B cell (primary cell): ENCODE measurements around the gene PPP1R7. TPM values are rescaled to one million over a fixed set of nuclear protein-coding genes. Genes with fewer than 3 reads are reported as not detected.

Experiments used
- ATAC-seq: fragments of 200-7000 bp; cut with Tn5 transposase; one replicate; pipeline ENCODE4 v1.10.0; 2021; ENCODE audit warnings: low read depth, mild to moderate bottlenecking, moderate number of reproducible peaks, moderate library complexity
- CTCF ChIA-PET: fragments of 350-600 bp; sonication (Branson Sonifier 250); formaldehyde crosslinking; loops from one replicate; lab custom pipeline; 2021; ENCODE audit warnings: antibody characterized with exemption, inconsistent platforms; lab: Charles Lee
- POLR2A ChIA-PET: fragments of 350-600 bp; sonication (Branson Sonifier 250); formaldehyde crosslinking; loops from one replicate; lab custom pipeline; 2021; ENCODE audit warnings: antibody characterized with exemption; lab: Charles Lee
- DNase-seq: peaks from one replicate; pipeline ENCODE4 v3.0.0; 2013
- H2AFZ ChIP-seq: 2 replicates; pipeline ENCODE4 v1.6.1; 2012; ENCODE audit warnings: mild to moderate bottlenecking, low read depth, low read length; ENCODE audit not compliant: insufficient read depth, poor library complexity, severe bottlenecking
- H3K27ac ChIP-seq, 2 donors: 1 replicate in 1 of 2; 2 replicates in 1 of 2; pipeline ENCODE4 v1.5.1; 2012 to 2013; ENCODE audit warnings: low read length in 2 of 2, mild to moderate bottlenecking in 2 of 2, moderate library complexity in 1 of 2
- H3K27me3 ChIP-seq, 4 experiments: fragments of 200-600 bp in 1 of 4; sonication (generic) in 1 of 4; replicated peaks in 1 of 4; 1 replicate in 2 of 4; 2 replicates in 2 of 4; pipeline versions ENCODE4 v1.6.1 to v1.7.0; 2013 to 2016; ENCODE audit warnings: low read length in 3 of 4, mild to moderate bottlenecking in 2 of 4, mixed read lengths in 1 of 4, moderate library complexity in 1 of 4; ENCODE audit not compliant: insufficient read depth in 4 of 4, control insufficient read depth in 3 of 4; ENCODE audit errors: control extremely low read depth in 1 of 4
- H3K36me3 ChIP-seq, 2 experiments: replicated peaks in 1 of 2; 1 replicate in 1 of 2; 2 replicates in 1 of 2; pipeline versions ENCODE4 v1.6.1 to v1.7.1; 2013; ENCODE audit warnings: low read length in 1 of 2; ENCODE audit not compliant: insufficient read depth in 2 of 2, control insufficient read depth in 1 of 2; ENCODE audit errors: control extremely low read depth in 1 of 2, extremely low read depth in 1 of 2
- H3K4me1 ChIP-seq, 2 donors: fragments of 200-600 bp in 1 of 2; sonication (generic) in 1 of 2; 1 replicate in 1 of 2; 2 replicates in 1 of 2; pipeline versions ENCODE4 v1.5.1 to v1.6.1; 2013 to 2017; ENCODE audit warnings: low read length in 2 of 2; ENCODE audit not compliant: control insufficient read depth in 2 of 2, insufficient read depth in 2 of 2
- H3K4me2 ChIP-seq: replicated peaks from 2 replicates; pipeline ENCODE3; 2012; ENCODE audit warnings: mild to moderate bottlenecking, low read depth, low read length; ENCODE audit not compliant: poor library complexity, severe bottlenecking
- H3K4me3 ChIP-seq, 5 experiments: fragments of 200-600 bp in 1 of 5; sonication (generic) in 1 of 5; 1 replicate in 3 of 5; 2 replicates in 2 of 5; pipeline versions ENCODE4 v1.5.1 to v1.7.0; 2011 to 2016; ENCODE audit warnings: low read length in 4 of 5, mild to moderate bottlenecking in 4 of 5, low read depth in 2 of 5, control low read depth in 1 of 5, moderate library complexity in 1 of 5; ENCODE audit not compliant: insufficient read depth in 1 of 5; ENCODE audit errors: control extremely low read depth in 1 of 5, extremely low read depth in 1 of 5
- H3K79me2 ChIP-seq: fragments of 200-600 bp; sonication (generic); one replicate; pipeline ENCODE4 v1.6.0; 2016; ENCODE audit warnings: low read length; ENCODE audit not compliant: control insufficient read depth, insufficient read depth
- H3K9ac ChIP-seq: fragments of 200-600 bp; sonication (generic); 2 replicates; pipeline ENCODE4 v1.6.1; 2017; ENCODE audit warnings: mild to moderate bottlenecking, low read length, moderate library complexity
- H3K9me3 ChIP-seq, 3 donors: one replicate each; pipeline versions ENCODE4 v1.6.1 to v1.7.1; 2013; ENCODE audit warnings: low read length in 2 of 3; ENCODE audit not compliant: control insufficient read depth in 2 of 3, insufficient read depth in 1 of 3; ENCODE audit errors: control extremely low read depth in 1 of 3
- H4K20me1 ChIP-seq: 2 replicates; pipeline ENCODE4 v1.6.0; 2012; ENCODE audit warnings: mild to moderate bottlenecking, low read length; ENCODE audit not compliant: insufficient read depth, control insufficient read depth, poor library complexity, severe bottlenecking
- H3K27ac Mint-ChIP-seq: one replicate; pipeline ENCODE4 v1.8.0; 2021; ENCODE audit warnings: mixed read lengths
- H3K27me3 Mint-ChIP-seq: one replicate; pipeline ENCODE4 v1.8.0; 2021; ENCODE audit warnings: mixed read lengths
- H3K4me1 Mint-ChIP-seq: one replicate; pipeline ENCODE4 v1.8.0; 2021; ENCODE audit warnings: mixed read lengths
- H3K4me3 Mint-ChIP-seq: one replicate; pipeline ENCODE4 v1.8.0; 2021; ENCODE audit warnings: mixed read lengths
- H3K9me3 Mint-ChIP-seq: one replicate; pipeline ENCODE4 v1.8.0; 2022; ENCODE audit warnings: mixed read lengths; ENCODE audit not compliant: insufficient read depth
- EZH2 ChIP-seq: IDR thresholded peaks from 2 replicates; pipeline ENCODE4 v1.6.1; 2012; ENCODE audit warnings: borderline replicate concordance, low read depth, mild to moderate bottlenecking, moderate library complexity, low read length; ENCODE audit not compliant: insufficient read depth, poor library complexity, severe bottlenecking
- WGBS: methylation state at CpG from one replicate; pipeline ENCODE4 v1.1.5; 2013; ENCODE audit warnings: missing lambda C conversion rate; ENCODE audit not compliant: insufficient coverage; 5-methylcytosine and 5-hydroxymethylcytosine counted together
- intact Hi-C: fragments of 100-400 bp; cut with micrococcal nuclease; formaldehyde crosslinking; loops from one replicate; pipeline ENCODE4 v1.10.0; 2022
- polyA plus RNA-seq: library from polyadenylated mRNA; depleted of rRNA; stranded (reverse); fragments of >200 nt; gene quantifications from 2 replicates; pipeline ENCODE4 v1.2.3, GENCODE V29; 2012
- total RNA-seq, 2 donors: library from RNA; stranded (reverse); fragments of 120-200 nt in 1 of 2; gene quantifications; 1 replicate in 1 of 2; 2 replicates in 1 of 2; pipeline versions ENCODE4 v1.2.3 to v1.2.4, GENCODE V29; 2013 to 2022
- TF ChIP-seq, protein P1 (sequence below): fragments of 200-600 bp; IDR thresholded peaks from one replicate; pipeline ENCODE4 v1.8.0; 2022; ENCODE audit warnings: antibody characterized with exemption, mild to moderate bottlenecking

PPP1R7 gene
- total and polyA plus RNA-seq, 2 donors (not counting 1 experiment from before 2014, with no cell fraction given) = 37.7 to 50.9 TPM

DNA sequence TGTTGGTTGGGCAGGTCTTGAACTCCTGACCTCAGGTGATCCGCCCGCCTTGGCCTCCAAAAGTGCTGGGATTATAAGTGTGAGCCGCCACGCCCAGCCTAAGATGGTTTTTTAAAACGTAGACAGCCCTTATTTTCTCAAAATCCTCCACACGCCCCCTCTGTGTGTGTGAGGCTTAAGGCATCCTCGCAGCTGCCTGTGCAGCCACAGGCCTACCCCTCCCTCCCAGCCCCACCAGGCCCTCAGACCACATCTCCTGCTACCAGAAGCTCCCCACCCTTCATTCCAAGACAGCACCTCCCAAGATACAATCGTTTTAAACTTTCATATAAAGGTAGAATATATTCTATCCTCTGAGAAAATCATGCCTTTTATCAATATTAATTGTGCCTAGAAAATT lies 43.0 kb downstream of the PPP1R7 start:
- TF ChIP-seq, protein P1, sequence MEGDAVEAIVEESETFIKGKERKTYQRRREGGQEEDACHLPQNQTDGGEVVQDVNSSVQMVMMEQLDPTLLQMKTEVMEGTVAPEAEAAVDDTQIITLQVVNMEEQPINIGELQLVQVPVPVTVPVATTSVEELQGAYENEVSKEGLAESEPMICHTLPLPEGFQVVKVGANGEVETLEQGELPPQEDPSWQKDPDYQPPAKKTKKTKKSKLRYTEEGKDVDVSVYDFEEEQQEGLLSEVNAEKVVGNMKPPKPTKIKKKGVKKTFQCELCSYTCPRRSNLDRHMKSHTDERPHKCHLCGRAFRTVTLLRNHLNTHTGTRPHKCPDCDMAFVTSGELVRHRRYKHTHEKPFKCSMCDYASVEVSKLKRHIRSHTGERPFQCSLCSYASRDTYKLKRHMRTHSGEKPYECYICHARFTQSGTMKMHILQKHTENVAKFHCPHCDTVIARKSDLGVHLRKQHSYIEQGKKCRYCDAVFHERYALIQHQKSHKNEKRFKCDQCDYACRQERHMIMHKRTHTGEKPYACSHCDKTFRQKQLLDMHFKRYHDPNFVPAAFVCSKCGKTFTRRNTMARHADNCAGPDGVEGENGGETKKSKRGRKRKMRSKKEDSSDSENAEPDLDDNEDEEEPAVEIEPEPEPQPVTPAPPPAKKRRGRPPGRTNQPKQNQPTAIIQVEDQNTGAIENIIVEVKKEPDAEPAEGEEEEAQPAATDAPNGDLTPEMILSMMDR = no peak
- WGBS = no CpG with 5 or more reads among the region's 8 CpGs
- CTCF ChIA-PET = no interaction called here
- no peak overlapping the region for H3K4me3 Mint-ChIP-seq
- Histone ChIP-seq H3K27ac (no peak overlapping the region), H4K20me1 (no peaks in the 10 kb centered on the region), H3K27me3 (no peaks in the 10 kb centered on the region), H3K9me3 (peaks cover 0 to 3% (median 0%) of the 10 kb centered on the region in 3 donors), H3K4me3 (no peak overlapping the region), H3K9ac (no peak overlapping the region), H3K4me2 (no peak overlapping the region), H2AFZ (no peak overlapping the region), H3K79me2 (no peaks in the 10 kb centered on the region), H3K4me1 (peaks cover 0 to 7% of the 10 kb centered on the region in 2 donors), H3K36me3 (no peaks in the 10 kb centered on the region)
- no peak overlapping the region for H3K27ac Mint-ChIP-seq
- ATAC-seq (no peak), DNase-seq (no peak)
- no peaks in the 10 kb centered on the region for H3K27me3 Mint-ChIP-seq
- H3K4me1 Mint-ChIP-seq = peaks cover 4% of the 10 kb centered on the region
- POLR2A ChIA-PET = no interaction called here
- intact Hi-C loops = no loop called here
- H3K9me3 Mint-ChIP-seq = no peaks in the 10 kb centered on the region

DNA sequence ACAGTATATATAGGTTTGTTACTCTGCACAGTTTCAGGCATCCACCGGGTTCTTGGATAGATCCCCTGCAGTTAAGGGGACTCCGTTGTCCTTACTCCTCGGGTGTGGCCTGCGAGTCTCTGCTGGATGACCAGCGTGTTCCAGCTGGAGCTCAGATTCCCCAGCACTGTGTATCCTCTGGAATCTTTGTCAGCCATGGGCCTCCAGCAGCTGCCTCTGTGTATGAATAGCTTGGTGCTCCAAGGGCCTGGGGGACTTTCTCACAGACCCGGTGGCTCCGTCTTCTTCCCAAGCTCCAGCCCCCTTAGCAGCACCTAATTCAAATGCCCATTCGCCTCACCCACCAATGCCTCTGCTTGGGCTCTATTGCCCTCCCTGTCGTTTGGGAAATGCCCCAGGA lies 44.5 kb downstream of the PPP1R7 start:
- TF ChIP-seq, protein P1 = no peak
- no peak for TF ChIP-seq EZH2
- intact Hi-C loops = no loop called here
- H3K4me2 ChIP-seq = no peak overlapping the region

More for the DNA sequence above, 44.5 kb downstream of the PPP1R7 start:
- H3K27me3 ChIP-seq = no peaks in the 10 kb centered on the region
- POLR2A ChIA-PET = no interaction called here
- no peaks in the 10 kb centered on the region for H3K79me2 ChIP-seq
- H3K4me1 ChIP-seq = no peaks in the 10 kb centered on the region
- Mint-ChIP-seq H3K27ac (no peak overlapping the region), H3K4me1 (no peaks in the 10 kb centered on the region), H3K4me3 (no peak overlapping the region), H3K27me3 (no peaks in the 10 kb centered on the region), H3K9me3 (no peaks in the 10 kb centered on the region)
- H3K27ac ChIP-seq = no peak overlapping the region
- DNase-seq (no peak), ATAC-seq (no peak)
- 92% methylated on average over 8 of the region's 9 CpGs for WGBS
- CTCF ChIA-PET = no interaction called here
- H3K9ac ChIP-seq = no peak overlapping the region
- H2AFZ ChIP-seq = no peak overlapping the region
- no peaks in the 10 kb centered on the region for H4K20me1 ChIP-seq
- peaks cover 0 to 3% (median 0%) of the 10 kb centered on the region in 3 donors for H3K9me3 ChIP-seq
- no peaks in the 10 kb centered on the region for H3K36me3 ChIP-seq
- no peak overlapping the region for H3K4me3 ChIP-seq
